Liver (tissue), 9 donors: ENCODE results near the gene ADCY7. TPM values are rescaled to one million over a fixed set of nuclear protein-coding genes. Genes with fewer than 3 reads are reported as not detected.

Experiments
- DNase-seq: peaks from one replicate; pipeline ENCODE4 v3.0.0-alpha.2; 2017; ENCODE audit warnings: low spot score
- H3K27ac ChIP-seq, 2 donors: one replicate each; pipeline ENCODE4 v1.7.0; 2013; ENCODE audit warnings: inconsistent platforms in 2 of 2, low read length in 2 of 2, control low read depth in 1 of 2, low read depth in 1 of 2, mild to moderate bottlenecking in 1 of 2
- H3K27me3 ChIP-seq, 4 donors: one replicate each; pipeline versions ENCODE4 v1.6.1 to v1.7.0; 2013; ENCODE audit warnings: low read length in 3 of 4, inconsistent platforms in 1 of 4, mild to moderate bottlenecking in 1 of 4, moderate library complexity in 1 of 4; ENCODE audit not compliant: control insufficient read depth in 4 of 4, insufficient read depth in 4 of 4
- H3K36me3 ChIP-seq, 4 donors: one replicate each; pipeline versions ENCODE4 v1.6.1 to v1.7.0; 2013; ENCODE audit warnings: low read length in 3 of 4, mild to moderate bottlenecking in 3 of 4, low read depth in 1 of 4, moderate library complexity in 1 of 4; ENCODE audit not compliant: control insufficient read depth in 4 of 4, insufficient read depth in 3 of 4
- H3K4me1 ChIP-seq, 4 donors: one replicate each; pipeline versions ENCODE4 v1.6.1 to v1.7.0; 2013; ENCODE audit warnings: low read length in 3 of 4, mild to moderate bottlenecking in 3 of 4, moderate library complexity in 1 of 4; ENCODE audit not compliant: control insufficient read depth in 4 of 4, insufficient read depth in 4 of 4
- H3K4me3 ChIP-seq, 3 donors: one replicate each; pipeline versions ENCODE4 v1.6.1 to v1.7.0; 2013; ENCODE audit warnings: low read length in 3 of 3, control low read depth in 1 of 3, low read depth in 1 of 3, mild to moderate bottlenecking in 1 of 3
- H3K9ac ChIP-seq, 2 donors: one replicate each; pipeline ENCODE4 v1.7.0; 2013; ENCODE audit warnings: low read length in 2 of 2, mild to moderate bottlenecking in 2 of 2, moderate library complexity in 2 of 2, control low read depth in 1 of 2, low read depth in 1 of 2
- H3K9me3 ChIP-seq, 4 donors: one replicate each; pipeline versions ENCODE4 v1.6.1 to v1.7.0; 2013; ENCODE audit warnings: low read length in 3 of 4; ENCODE audit not compliant: control insufficient read depth in 4 of 4
- EGR1 ChIP-seq, 2 donors: IDR thresholded peaks; 2 replicates each; pipeline ENCODE4 v1.6.1; 2016 to 2018; ENCODE audit warnings: antibody characterized with exemption in 2 of 2, low read depth in 2 of 2
- FOXA1 ChIP-seq: IDR thresholded peaks from 2 replicates; pipeline ENCODE4 v1.6.1; 2016; ENCODE audit warnings: antibody characterized with exemption
- FOXA2 ChIP-seq: IDR thresholded peaks from 2 replicates; pipeline ENCODE4 v1.6.1; 2016; ENCODE audit warnings: antibody characterized with exemption
- GABPA ChIP-seq, 2 donors: IDR thresholded peaks in 1 of 2; conservative IDR thresholded peaks in 1 of 2; 2 replicates each; pipeline ENCODE4 v1.6.1; 2016; ENCODE audit warnings: antibody characterized with exemption in 2 of 2, mild to moderate bottlenecking in 1 of 2, moderate library complexity in 1 of 2
- HNF4A ChIP-seq, 2 donors: conservative IDR thresholded peaks; 2 replicates each; pipeline ENCODE4 v1.6.1; 2016; ENCODE audit warnings: antibody characterized with exemption in 2 of 2, mild to moderate bottlenecking in 2 of 2
- HNF4G ChIP-seq: IDR thresholded peaks from 2 replicates; pipeline ENCODE4 v1.6.1; 2016; ENCODE audit warnings: antibody characterized with exemption
- JUND ChIP-seq, 2 donors: IDR thresholded peaks; 2 replicates each; pipeline ENCODE4 v1.6.1; 2016; ENCODE audit warnings: antibody characterized with exemption in 2 of 2
- NR2F2 ChIP-seq: IDR thresholded peaks from 2 replicates; pipeline ENCODE4 v1.6.1; 2016; ENCODE audit warnings: antibody characterized with exemption
- RAD21 ChIP-seq, 2 donors: IDR thresholded peaks; 2 replicates each; pipeline ENCODE4 v1.6.1; 2016; ENCODE audit warnings: antibody characterized with exemption in 2 of 2, mild to moderate bottlenecking in 2 of 2
- RXRA ChIP-seq, 2 donors: IDR thresholded peaks; 2 replicates each; pipeline ENCODE4 v1.6.1; 2017 to 2018; ENCODE audit warnings: antibody characterized with exemption in 2 of 2, mild to moderate bottlenecking in 1 of 2
- SP1 ChIP-seq: IDR thresholded peaks from 2 replicates; pipeline ENCODE4 v1.6.1; 2018; ENCODE audit warnings: antibody characterized with exemption, mild to moderate bottlenecking
- TAF1 ChIP-seq: conservative IDR thresholded peaks from 2 replicates; pipeline ENCODE4 v1.6.1; 2016; ENCODE audit warnings: antibody characterized with exemption, mild to moderate bottlenecking
- YY1 ChIP-seq: IDR thresholded peaks from 2 replicates; pipeline ENCODE4 v1.6.1; 2016; ENCODE audit warnings: antibody characterized with exemption, mild to moderate bottlenecking
- WGBS: extraction: QIAGEN DNeasy Blood & Tissue Kit; methylation state at CpG from one replicate; pipeline ENCODE4 v1.1.7; 2013; 5-methylcytosine and 5-hydroxymethylcytosine counted together
- polyA plus RNA-seq, 2 donors: library from polyadenylated mRNA; stranded (reverse) in 1 of 2; unstranded in 1 of 2; fragments of 200-250 nt in 1 of 2; fragments of >200 nt in 1 of 2; fragmentation: Nextera tagmentation in 1 of 2; extraction: Ambion mirVana in 1 of 2; gene quantifications; one replicate each; pipeline versions ENCODE4 v1.2.1 to v1.2.3, GENCODE V29; 2013 to 2015
- total RNA-seq, 2 donors: library from RNA; depleted of rRNA; stranded (reverse); fragments of >200 nt; gene quantifications; one replicate each; pipeline ENCODE4 v1.2.3, GENCODE V29; 2014
- TF ChIP-seq, protein P1 (sequence below): IDR thresholded peaks from 2 replicates; pipeline ENCODE4 v1.6.1; 2016; ENCODE audit warnings: antibody characterized with exemption
- TF ChIP-seq, protein P2 (sequence below): IDR thresholded peaks from 2 replicates; pipeline ENCODE4 v1.6.1; 2016; ENCODE audit warnings: antibody characterized with exemption, mild to moderate bottlenecking
- TF ChIP-seq, protein P3 (sequence below): fragments of 150-350 bp; IDR thresholded peaks from 2 replicates; pipeline ENCODE4 v1.5.1; 2017; ENCODE audit warnings: improper control_type of control experiment, low read depth, low read length; ENCODE audit not compliant: missing input control
- TF ChIP-seq, protein P4 (sequence below): IDR thresholded peaks from 2 replicates; pipeline ENCODE4 v1.6.1; 2016; ENCODE audit warnings: antibody characterized with exemption
- TF ChIP-seq, protein P5 (sequence below): IDR thresholded peaks from 2 replicates; pipeline ENCODE4 v1.6.1; 2016; ENCODE audit warnings: antibody characterized with exemption
- donor health status: healthy.
- donor health status: healthy.
- donor health status: healthy.
- donor health status: healthy.
- donor health status: healthy.

Gene ADCY7
- total and polyA plus RNA-seq, 4 donors = 1.8 to 43.9 (median 7.4) TPM

DNA sequence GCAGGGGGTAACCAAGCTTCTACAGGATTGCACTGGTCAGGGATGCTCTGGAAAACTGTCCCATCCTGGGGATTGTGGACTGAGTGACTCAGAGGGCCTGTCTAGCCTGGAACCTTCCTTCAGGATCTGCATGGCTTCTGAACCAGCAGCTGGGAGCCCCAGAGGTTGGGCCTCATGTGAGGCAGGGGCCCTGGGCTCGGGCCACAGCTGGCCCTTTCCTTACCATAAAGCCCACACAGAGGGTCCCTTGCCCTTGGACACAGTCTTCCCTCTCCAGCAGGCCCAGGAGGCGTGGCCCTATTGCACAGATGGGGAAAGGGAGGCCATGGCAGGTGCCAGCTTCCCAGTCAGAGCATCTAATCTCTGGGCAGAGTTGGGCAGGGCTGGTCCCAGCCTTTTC is 30.5 kb downstream of the ADCY7 start:
- Histone ChIP-seq H3K4me3 (no peak overlapping the region), H3K27ac (no peak overlapping the region), H3K36me3 (no peaks in the 10 kb centered on the region), H3K9ac (no peak overlapping the region), H3K4me1 (no peaks in the 10 kb centered on the region), H3K9me3 (no peaks in the 10 kb centered on the region), H3K27me3 (no peaks in the 10 kb centered on the region)
- WGBS = 94% methylated on average over 2 of the region's 2 CpGs
- TF ChIP-seq FOXA1 (no peak), HNF4A (conservative IDR thresholded peaks at IDR 0.05) (no peak), EGR1 (IDR thresholded peaks at IDR 0.05; ENCODE audit: low read depth in 2 of 2) (no peak), JUND (IDR thresholded peaks at IDR 0.05) (no peak), YY1 (no peak), FOXA2 (no peak), RAD21 (IDR thresholded peaks at IDR 0.05) (no peak), SP1 (no peak), RXRA (IDR thresholded peaks at IDR 0.05) (no peak), NR2F2 (no peak), TAF1 (no peak), HNF4G (no peak), GABPA (IDR thresholded peaks at IDR 0.05 in 1 of 2, conservative IDR thresholded peaks at IDR 0.05 in 1 of 2) (no peak)
- TF ChIP-seq, protein P1, sequence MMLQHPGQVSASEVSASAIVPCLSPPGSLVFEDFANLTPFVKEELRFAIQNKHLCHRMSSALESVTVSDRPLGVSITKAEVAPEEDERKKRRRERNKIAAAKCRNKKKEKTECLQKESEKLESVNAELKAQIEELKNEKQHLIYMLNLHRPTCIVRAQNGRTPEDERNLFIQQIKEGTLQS = no peak
- TF ChIP-seq, protein P2, sequence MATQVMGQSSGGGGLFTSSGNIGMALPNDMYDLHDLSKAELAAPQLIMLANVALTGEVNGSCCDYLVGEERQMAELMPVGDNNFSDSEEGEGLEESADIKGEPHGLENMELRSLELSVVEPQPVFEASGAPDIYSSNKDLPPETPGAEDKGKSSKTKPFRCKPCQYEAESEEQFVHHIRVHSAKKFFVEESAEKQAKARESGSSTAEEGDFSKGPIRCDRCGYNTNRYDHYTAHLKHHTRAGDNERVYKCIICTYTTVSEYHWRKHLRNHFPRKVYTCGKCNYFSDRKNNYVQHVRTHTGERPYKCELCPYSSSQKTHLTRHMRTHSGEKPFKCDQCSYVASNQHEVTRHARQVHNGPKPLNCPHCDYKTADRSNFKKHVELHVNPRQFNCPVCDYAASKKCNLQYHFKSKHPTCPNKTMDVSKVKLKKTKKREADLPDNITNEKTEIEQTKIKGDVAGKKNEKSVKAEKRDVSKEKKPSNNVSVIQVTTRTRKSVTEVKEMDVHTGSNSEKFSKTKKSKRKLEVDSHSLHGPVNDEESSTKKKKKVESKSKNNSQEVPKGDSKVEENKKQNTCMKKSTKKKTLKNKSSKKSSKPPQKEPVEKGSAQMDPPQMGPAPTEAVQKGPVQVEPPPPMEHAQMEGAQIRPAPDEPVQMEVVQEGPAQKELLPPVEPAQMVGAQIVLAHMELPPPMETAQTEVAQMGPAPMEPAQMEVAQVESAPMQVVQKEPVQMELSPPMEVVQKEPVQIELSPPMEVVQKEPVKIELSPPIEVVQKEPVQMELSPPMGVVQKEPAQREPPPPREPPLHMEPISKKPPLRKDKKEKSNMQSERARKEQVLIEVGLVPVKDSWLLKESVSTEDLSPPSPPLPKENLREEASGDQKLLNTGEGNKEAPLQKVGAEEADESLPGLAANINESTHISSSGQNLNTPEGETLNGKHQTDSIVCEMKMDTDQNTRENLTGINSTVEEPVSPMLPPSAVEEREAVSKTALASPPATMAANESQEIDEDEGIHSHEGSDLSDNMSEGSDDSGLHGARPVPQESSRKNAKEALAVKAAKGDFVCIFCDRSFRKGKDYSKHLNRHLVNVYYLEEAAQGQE = no peak
- TF ChIP-seq, protein P3, sequence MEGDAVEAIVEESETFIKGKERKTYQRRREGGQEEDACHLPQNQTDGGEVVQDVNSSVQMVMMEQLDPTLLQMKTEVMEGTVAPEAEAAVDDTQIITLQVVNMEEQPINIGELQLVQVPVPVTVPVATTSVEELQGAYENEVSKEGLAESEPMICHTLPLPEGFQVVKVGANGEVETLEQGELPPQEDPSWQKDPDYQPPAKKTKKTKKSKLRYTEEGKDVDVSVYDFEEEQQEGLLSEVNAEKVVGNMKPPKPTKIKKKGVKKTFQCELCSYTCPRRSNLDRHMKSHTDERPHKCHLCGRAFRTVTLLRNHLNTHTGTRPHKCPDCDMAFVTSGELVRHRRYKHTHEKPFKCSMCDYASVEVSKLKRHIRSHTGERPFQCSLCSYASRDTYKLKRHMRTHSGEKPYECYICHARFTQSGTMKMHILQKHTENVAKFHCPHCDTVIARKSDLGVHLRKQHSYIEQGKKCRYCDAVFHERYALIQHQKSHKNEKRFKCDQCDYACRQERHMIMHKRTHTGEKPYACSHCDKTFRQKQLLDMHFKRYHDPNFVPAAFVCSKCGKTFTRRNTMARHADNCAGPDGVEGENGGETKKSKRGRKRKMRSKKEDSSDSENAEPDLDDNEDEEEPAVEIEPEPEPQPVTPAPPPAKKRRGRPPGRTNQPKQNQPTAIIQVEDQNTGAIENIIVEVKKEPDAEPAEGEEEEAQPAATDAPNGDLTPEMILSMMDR = no peak
- TF ChIP-seq, protein P4, sequence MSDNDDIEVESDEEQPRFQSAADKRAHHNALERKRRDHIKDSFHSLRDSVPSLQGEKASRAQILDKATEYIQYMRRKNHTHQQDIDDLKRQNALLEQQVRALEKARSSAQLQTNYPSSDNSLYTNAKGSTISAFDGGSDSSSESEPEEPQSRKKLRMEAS = no peak
- TF ChIP-seq, protein P5, sequence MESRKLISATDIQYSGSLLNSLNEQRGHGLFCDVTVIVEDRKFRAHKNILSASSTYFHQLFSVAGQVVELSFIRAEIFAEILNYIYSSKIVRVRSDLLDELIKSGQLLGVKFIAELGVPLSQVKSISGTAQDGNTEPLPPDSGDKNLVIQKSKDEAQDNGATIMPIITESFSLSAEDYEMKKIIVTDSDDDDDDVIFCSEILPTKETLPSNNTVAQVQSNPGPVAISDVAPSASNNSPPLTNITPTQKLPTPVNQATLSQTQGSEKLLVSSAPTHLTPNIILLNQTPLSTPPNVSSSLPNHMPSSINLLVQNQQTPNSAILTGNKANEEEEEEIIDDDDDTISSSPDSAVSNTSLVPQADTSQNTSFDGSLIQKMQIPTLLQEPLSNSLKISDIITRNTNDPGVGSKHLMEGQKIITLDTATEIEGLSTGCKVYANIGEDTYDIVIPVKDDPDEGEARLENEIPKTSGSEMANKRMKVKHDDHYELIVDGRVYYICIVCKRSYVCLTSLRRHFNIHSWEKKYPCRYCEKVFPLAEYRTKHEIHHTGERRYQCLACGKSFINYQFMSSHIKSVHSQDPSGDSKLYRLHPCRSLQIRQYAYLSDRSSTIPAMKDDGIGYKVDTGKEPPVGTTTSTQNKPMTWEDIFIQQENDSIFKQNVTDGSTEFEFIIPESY = no peak
- DNase-seq = no peak
